ENCODE data around the gene NHSL1.

DNA sequence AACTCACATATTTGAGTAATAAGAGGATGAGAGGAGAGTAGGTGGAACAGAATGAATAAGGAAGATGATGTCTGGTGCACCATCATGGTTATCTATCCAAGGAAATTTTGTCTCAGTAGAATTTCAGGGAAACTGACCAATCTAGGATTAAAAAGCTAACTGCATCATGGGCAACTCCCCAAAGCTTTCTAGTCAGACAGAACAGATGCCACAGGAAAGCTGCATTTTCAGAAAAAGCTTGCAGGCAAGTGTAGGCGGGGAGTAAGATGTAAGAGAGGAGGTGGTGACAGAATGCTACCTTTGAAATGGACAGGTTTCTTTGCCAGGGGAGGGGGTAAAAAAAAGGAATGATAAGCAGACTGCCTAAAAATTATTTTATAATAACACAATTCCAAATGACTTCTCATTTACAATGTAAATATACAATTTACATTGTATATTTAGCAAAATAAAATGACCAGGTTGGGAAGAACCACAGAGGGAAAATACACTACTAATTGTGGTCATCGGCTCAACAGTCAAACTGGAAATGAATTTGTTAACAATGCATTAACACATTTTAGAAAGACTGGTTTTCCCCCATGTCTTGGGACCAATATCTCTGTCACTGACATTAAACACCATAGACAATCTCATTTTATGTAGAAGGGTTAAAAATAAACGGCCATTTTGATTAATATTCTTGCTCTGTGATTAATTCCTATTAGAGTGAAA lies 15.1 kb downstream of the NHSL1 start:
- TF ChIP-seq, protein P1, sequence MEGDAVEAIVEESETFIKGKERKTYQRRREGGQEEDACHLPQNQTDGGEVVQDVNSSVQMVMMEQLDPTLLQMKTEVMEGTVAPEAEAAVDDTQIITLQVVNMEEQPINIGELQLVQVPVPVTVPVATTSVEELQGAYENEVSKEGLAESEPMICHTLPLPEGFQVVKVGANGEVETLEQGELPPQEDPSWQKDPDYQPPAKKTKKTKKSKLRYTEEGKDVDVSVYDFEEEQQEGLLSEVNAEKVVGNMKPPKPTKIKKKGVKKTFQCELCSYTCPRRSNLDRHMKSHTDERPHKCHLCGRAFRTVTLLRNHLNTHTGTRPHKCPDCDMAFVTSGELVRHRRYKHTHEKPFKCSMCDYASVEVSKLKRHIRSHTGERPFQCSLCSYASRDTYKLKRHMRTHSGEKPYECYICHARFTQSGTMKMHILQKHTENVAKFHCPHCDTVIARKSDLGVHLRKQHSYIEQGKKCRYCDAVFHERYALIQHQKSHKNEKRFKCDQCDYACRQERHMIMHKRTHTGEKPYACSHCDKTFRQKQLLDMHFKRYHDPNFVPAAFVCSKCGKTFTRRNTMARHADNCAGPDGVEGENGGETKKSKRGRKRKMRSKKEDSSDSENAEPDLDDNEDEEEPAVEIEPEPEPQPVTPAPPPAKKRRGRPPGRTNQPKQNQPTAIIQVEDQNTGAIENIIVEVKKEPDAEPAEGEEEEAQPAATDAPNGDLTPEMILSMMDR (IDR thresholded peaks at IDR 0.05): no peak
- no peak for TF ChIP-seq POLR2A (IDR thresholded peaks at IDR 0.05)
- no peak for TF ChIP-seq POLR2AphosphoS5 (IDR thresholded peaks at IDR 0.05)

Data from transverse colon (tissue), 4 donors.